DND-41 (cell line): ENCODE results near the gene DBNL.
A peak's percentile ranks its signal among the peaks of the same experiment; 100 is the strongest.
"Not testable (repeated sequence)": the region's sequence is repeated elsewhere in the genome, so short reads cannot be mapped to it uniquely, and the experiment has no call there.

Experiments used
- ATAC-seq: fragments of 200-7000 bp; cut with Tn5 transposase; 3 replicates; pipeline ENCODE4 v1.9.1; 2021; ENCODE audit warnings: low read depth; ENCODE audit not compliant: insufficient read depth
- DNase-seq: peaks from one replicate; pipeline ENCODE4 v3.0.0-alpha.2; 2020
- H2AFZ ChIP-seq: 2 replicates; pipeline ENCODE4 v1.6.0; 2012; ENCODE audit warnings: low read depth, low read length
- H3K27ac ChIP-seq: 2 replicates; pipeline ENCODE4 v1.5.1; 2012; ENCODE audit warnings: low read length, inconsistent platforms
- H3K27me3 ChIP-seq: fragments of 200-600 bp; sonication (generic); 2 replicates; pipeline ENCODE4 v1.6.0; 2012; ENCODE audit warnings: low read length, mild to moderate bottlenecking, inconsistent platforms; ENCODE audit not compliant: insufficient read depth, poor library complexity
- H3K36me3 ChIP-seq: 2 replicates; pipeline ENCODE4 v1.5.1; 2012; ENCODE audit warnings: low read length, inconsistent platforms; ENCODE audit not compliant: insufficient read depth
- H3K4me1 ChIP-seq: 2 replicates; pipeline ENCODE4 v1.5.1; 2012; ENCODE audit warnings: mild to moderate bottlenecking, low read length; ENCODE audit not compliant: insufficient read depth
- H3K4me2 ChIP-seq: 2 replicates; pipeline ENCODE4 v1.6.0; 2012; ENCODE audit warnings: mild to moderate bottlenecking, moderate library complexity, low read length, inconsistent platforms; ENCODE audit not compliant: insufficient read depth
- H3K4me3 ChIP-seq, 2 experiments: fragments of 200-600 bp in 1 of 2; shearing (Covaris generic) in 1 of 2; 2 replicates each; pipeline ENCODE4 v1.5.1; 2012 to 2016; ENCODE audit warnings: inconsistent platforms in 2 of 2, low read length in 2 of 2, mild to moderate bottlenecking in 2 of 2, low read depth in 1 of 2, moderate library complexity in 1 of 2
- H3K79me2 ChIP-seq: 2 replicates; pipeline ENCODE4 v1.6.0; 2012; ENCODE audit warnings: low read length, inconsistent platforms; ENCODE audit not compliant: insufficient read depth
- H3K9ac ChIP-seq: 2 replicates; pipeline ENCODE4 v1.6.0; 2012; ENCODE audit warnings: low read depth, mild to moderate bottlenecking, inconsistent platforms, low read length, moderate library complexity
- H3K9me3 ChIP-seq: 2 replicates; pipeline ENCODE4 v1.5.1; 2012; ENCODE audit warnings: low read length, moderate library complexity, mild to moderate bottlenecking, inconsistent platforms; ENCODE audit not compliant: insufficient read depth, severe bottlenecking
- H4K20me1 ChIP-seq: 2 replicates; pipeline ENCODE4 v1.6.0; 2012; ENCODE audit warnings: low read length; ENCODE audit not compliant: insufficient read depth
- CTCF ChIP-seq: IDR thresholded peaks from 2 replicates; pipeline ENCODE4 v1.5.1; 2012; ENCODE audit warnings: borderline replicate concordance, low read length, moderate library complexity, mild to moderate bottlenecking; ENCODE audit not compliant: poor library complexity, severe bottlenecking; ENCODE audit errors: extremely low read depth
- EZH2 ChIP-seq: IDR thresholded peaks from 3 replicates; pipeline ENCODE4 v1.6.1; 2012; ENCODE audit warnings: borderline replicate concordance, low read depth, mild to moderate bottlenecking, moderate library complexity, low read length, inconsistent platforms; ENCODE audit not compliant: severe bottlenecking

DBNL gene

GRCh38 chr7:44040493-44040891 is 4.0 kb upstream of the DBNL start:
- not testable (repeated sequence) for H4K20me1 ChIP-seq, H3K9me3 ChIP-seq, H3K27me3 ChIP-seq, H3K36me3 ChIP-seq
- H3K9ac ChIP-seq = peak overlapping the region; percentile 52
- peak overlapping the region; percentile 66 for H3K27ac ChIP-seq
- H3K79me2 ChIP-seq = peaks cover 17% of the 10 kb centered on the region
- peak; percentile 42 for TF ChIP-seq CTCF
- ATAC-seq (peak; percentile 61), DNase-seq (peak; percentile 65)
- peak overlapping the region; percentile 65 for H3K4me2 ChIP-seq
- H3K4me3 ChIP-seq = peak overlapping the region in 1 of 2 experiments; percentile 50; a peak in 2 of 4 replicates
- peaks cover 16% of the 10 kb centered on the region for H3K4me1 ChIP-seq
- peak overlapping the region; percentile 72 for H2AFZ ChIP-seq

GRCh38 chr7:44042221-44042620 is 2.3 kb upstream of the DBNL start:
- H3K4me2 ChIP-seq = no peak overlapping the region
- H3K9me3 ChIP-seq = no peaks in the 10 kb centered on the region
- H3K4me3 ChIP-seq = no peak overlapping the region
- H3K4me1 ChIP-seq = peaks cover 33% of the 10 kb centered on the region
- H3K9ac ChIP-seq = no peak overlapping the region
- DNase-seq = no peak
- TF ChIP-seq CTCF (no peak), EZH2 (no peak)
- H3K36me3 ChIP-seq = peaks cover 18% of the 10 kb centered on the region
- H4K20me1 ChIP-seq = peaks cover 18% of the 10 kb centered on the region
- no peaks in the 10 kb centered on the region for H3K27me3 ChIP-seq
- H3K27ac ChIP-seq = no peak overlapping the region
- peaks cover 34% of the 10 kb centered on the region for H3K79me2 ChIP-seq
- H2AFZ ChIP-seq = no peak overlapping the region
- ATAC-seq = no peak

GRCh38 chr7:44043902-44044301 is 600 bp upstream of the DBNL start:
- DNase-seq (no peak), ATAC-seq (no peak)
- peaks cover 21% of the 10 kb centered on the region for H3K36me3 ChIP-seq
- peak overlapping the region; percentile 99 for H2AFZ ChIP-seq
- peak overlapping the region; percentile 85 for H3K4me2 ChIP-seq
- peak overlapping the region; percentile 38 to 93 for H3K4me3 ChIP-seq
- H3K4me1 ChIP-seq = peaks cover 36% of the 10 kb centered on the region
- peak overlapping the region; percentile 97 for H3K27ac ChIP-seq
- H3K79me2 ChIP-seq = peaks cover 50% of the 10 kb centered on the region
- peaks cover 31% of the 10 kb centered on the region for H4K20me1 ChIP-seq
- TF ChIP-seq CTCF (no peak), EZH2 (no peak)
- H3K9ac ChIP-seq = peak overlapping the region; percentile 94
- no peaks in the 10 kb centered on the region for H3K9me3 ChIP-seq
- no peaks in the 10 kb centered on the region for H3K27me3 ChIP-seq
